HAP-1 (cell line): ENCODE data around the gene PPP4R2.
A peak's percentile ranks its signal among the peaks of the same experiment; 100 is the strongest.

Experiments used
- DNase-seq, 2 experiments: peaks; one replicate each; pipeline ENCODE4 v3.0.0-alpha.2; 2016 to 2020; ENCODE audit warnings: low spot score in 2 of 2
- H3K27me3 ChIP-seq: fragments of 250-450 bp; sonication (Bioruptor Pico); 2 replicates; pipeline ENCODE4 v1.5.1; 2020; ENCODE audit warnings: low read depth, mild to moderate bottlenecking, moderate library complexity
- H3K36me3 ChIP-seq: fragments of 250-450 bp; sonication (Bioruptor Pico); replicated peaks from 2 replicates; pipeline ENCODE4 v1.5.1; 2020; ENCODE audit warnings: mild to moderate bottlenecking
- H3K4me1 ChIP-seq: fragments of 250-450 bp; sonication (Bioruptor Pico); 2 replicates; pipeline ENCODE4 v1.5.1; 2020; ENCODE audit warnings: mild to moderate bottlenecking
- H3K4me3 ChIP-seq: fragments of 250-450 bp; sonication (Bioruptor Pico); 2 replicates; pipeline ENCODE4 v1.5.1; 2020; ENCODE audit warnings: mild to moderate bottlenecking, moderate library complexity
- H3K9me3 ChIP-seq: fragments of 250-450 bp; sonication (Bioruptor Pico); 2 replicates; pipeline ENCODE4 v1.5.1; 2020; ENCODE audit warnings: mild to moderate bottlenecking, moderate library complexity
- in situ Hi-C: fragments of 300-500 bp; cut with MboI; formaldehyde crosslinking; loops from 3 replicates; pipeline ENCODE4 v1.14.3; 2020; ENCODE audit warnings: low sequenced_read_pairs, inconsistent platforms, mixed read lengths

The PPP4R2 gene

DNA sequence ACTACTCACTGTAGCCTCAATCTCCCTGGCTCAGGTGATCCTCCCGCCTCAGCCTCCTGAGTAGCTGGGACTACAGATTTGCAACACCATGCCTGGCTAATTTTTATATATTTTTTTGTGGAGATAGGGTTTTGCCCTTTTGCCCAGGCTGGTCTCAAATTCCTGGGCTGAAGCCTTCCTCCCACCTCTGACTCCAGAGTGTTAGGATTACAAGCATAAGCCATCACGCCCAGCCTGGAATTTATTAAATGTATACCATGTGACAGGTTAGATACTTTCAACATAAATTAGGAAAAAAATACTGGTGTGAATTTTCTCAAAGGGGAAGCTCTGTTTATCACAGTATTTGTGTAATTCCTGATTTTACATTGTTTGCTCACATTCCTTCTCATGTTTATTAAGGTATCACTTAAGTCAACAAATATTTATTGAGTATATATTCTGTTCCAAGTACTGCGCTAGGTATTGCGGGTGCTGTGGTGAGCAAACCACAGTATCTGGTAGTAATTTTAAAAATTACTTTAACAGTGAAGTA lies 24.8 kb downstream of the PPP4R2 start:
- peaks cover 6% of the 10 kb centered on the region for H3K36me3 ChIP-seq
- H3K27me3 ChIP-seq, result no peaks in the 10 kb centered on the region
- peaks cover 5% of the 10 kb centered on the region for H3K4me1 ChIP-seq
- no peak for DNase-seq
- in situ Hi-C loops, result no loop called here
- no peak overlapping the region for H3K4me3 ChIP-seq
- H3K9me3 ChIP-seq, result no peaks in the 10 kb centered on the region

DNA sequence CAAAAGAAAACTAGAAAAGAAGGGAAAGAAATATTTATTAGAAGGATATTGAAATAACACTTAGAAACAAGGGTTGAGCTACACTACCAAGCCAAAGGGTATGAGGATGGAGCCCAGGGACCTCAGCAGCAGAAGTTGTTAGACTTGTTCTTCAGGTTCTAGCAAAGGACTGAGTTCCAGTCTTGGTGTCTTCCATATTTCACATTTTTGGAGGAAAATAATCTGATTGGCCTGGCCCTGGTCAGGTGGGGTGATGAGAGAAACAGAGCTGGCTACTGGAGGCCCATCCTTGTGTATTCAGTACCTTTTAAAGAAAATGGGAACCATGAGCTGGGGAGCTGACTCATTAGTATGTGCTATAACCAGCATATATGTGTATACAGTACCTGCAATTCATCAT lies 28.2 kb downstream of the PPP4R2 start:
- in situ Hi-C loops, result no loop called here
- Histone ChIP-seq H3K36me3 (no peaks in the 10 kb centered on the region; the same call in none of the 2 replicates), H3K4me1 (peaks cover 7% of the 10 kb centered on the region), H3K4me3 (no peak overlapping the region), H3K27me3 (no peaks in the 10 kb centered on the region), H3K9me3 (no peaks in the 10 kb centered on the region)
- DNase-seq, result no peak

DNA sequence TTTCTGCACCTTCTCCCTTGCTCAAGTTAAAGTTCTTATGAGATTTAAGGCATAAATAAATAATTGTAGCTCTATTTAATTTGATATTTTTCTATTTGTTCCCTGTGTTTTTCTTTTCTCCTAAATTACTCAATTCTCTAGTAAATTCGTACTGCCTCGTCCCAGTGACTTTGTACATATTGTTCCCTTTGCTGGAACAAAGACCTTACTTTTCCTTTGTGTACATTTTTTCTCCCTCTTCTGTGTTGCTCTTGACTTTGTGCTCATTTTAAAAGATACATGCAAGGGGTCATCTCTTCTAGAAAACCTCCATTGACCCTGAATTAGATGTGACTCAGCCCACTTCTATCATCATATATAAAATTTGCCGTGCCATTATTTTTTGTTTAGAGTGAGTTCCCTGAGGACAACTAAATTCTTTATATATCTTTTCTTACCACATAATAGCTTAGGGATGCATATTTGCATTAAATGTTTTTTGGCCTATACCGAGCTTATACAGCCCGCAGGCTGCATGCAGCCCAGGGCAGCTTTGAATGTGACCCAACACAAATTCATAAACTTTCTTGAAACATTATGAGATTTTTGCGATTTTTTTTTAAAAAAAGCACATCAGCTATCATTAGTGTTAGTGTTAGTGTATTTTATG lies 29.6 kb downstream of the PPP4R2 start:
- H3K9me3 ChIP-seq, result no peaks in the 10 kb centered on the region
- H3K36me3 ChIP-seq, result no peaks in the 10 kb centered on the region; the same call in none of the 2 replicates
- in situ Hi-C loops, result no loop called here
- no peak overlapping the region for H3K4me3 ChIP-seq
- peaks cover 7% of the 10 kb centered on the region for H3K4me1 ChIP-seq
- DNase-seq, result no peak
- H3K27me3 ChIP-seq, result no peaks in the 10 kb centered on the region

DNA sequence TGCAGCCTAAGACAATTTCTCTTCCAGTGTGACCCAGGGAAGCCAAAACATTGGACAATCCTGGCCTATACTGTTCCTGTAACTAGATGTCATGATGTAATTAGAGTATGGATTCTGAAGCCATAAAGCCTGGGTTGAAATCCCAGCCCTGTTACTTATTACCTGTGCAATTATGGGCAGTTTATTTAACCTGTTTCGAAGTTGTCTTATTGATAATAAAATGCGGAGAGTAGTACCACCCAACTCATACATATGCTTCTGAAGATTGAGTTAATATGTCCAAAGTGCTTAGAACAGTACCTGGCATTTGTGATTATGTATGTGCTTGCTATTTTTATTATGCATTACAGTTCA lies 30.1 kb downstream of the PPP4R2 start:
- Histone ChIP-seq H3K9me3 (no peaks in the 10 kb centered on the region), H3K4me1 (peaks cover 7% of the 10 kb centered on the region), H3K27me3 (no peaks in the 10 kb centered on the region), H3K36me3 (no peaks in the 10 kb centered on the region; the same call in none of the 2 replicates), H3K4me3 (no peak overlapping the region)
- in situ Hi-C loops, result no loop called here
- no peak for DNase-seq

DNA sequence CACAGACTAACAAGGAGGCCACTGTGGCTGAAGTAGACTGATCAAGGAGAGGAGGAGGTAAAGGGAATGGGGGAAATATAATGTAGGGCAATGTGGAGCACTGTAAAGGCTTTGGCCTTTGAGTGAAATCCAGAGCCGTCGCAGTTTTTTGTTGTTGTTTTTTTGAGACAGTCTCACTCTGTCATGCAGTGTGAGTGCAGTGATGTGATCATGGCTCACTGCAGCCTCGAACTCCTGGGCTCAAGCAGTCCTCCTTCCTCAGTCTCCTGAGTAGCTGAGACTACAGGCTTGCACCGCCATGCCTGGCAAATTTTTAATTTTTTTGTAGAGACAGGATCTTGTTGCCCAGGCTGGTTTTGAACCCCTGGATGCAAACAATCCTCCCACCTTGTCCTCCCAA lies 32.2 kb downstream of the PPP4R2 start:
- H3K9me3 ChIP-seq, result no peaks in the 10 kb centered on the region
- H3K4me1 ChIP-seq, result peaks cover 3% of the 10 kb centered on the region
- no peaks in the 10 kb centered on the region; the same call in none of the 2 replicates for H3K36me3 ChIP-seq
- no peaks in the 10 kb centered on the region for H3K27me3 ChIP-seq
- no peak overlapping the region for H3K4me3 ChIP-seq
- in situ Hi-C loops, result no loop called here
- no peak for DNase-seq

DNA sequence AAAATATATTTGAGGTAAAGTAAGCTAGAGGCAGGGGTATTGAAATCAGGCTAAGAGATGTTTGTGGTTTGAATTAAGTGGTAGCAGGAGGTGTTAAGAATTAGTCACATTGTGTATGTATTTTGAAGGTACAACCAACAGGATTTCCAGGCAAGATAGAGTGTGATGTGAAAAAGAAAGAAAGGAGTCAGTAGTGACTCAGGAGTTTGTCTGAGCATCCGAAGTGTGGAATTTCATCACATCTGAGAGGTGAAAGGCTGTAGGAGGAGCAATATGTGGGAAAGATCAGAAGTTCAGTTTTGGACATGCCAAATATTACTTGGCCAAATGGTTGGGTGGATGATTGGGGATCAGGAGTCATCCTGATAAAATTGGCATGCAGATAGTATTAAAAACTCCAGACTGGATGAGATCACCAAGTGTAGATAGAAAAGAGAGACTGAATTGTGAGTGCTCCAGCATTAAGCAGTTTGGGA lies 32.7 kb downstream of the PPP4R2 start:
- Histone ChIP-seq H3K36me3 (no peaks in the 10 kb centered on the region; the same call in none of the 2 replicates), H3K4me1 (peaks cover 3% of the 10 kb centered on the region), H3K9me3 (no peaks in the 10 kb centered on the region), H3K27me3 (no peaks in the 10 kb centered on the region), H3K4me3 (no peak overlapping the region)
- DNase-seq, result no peak
- in situ Hi-C loops, result no loop called here

DNA sequence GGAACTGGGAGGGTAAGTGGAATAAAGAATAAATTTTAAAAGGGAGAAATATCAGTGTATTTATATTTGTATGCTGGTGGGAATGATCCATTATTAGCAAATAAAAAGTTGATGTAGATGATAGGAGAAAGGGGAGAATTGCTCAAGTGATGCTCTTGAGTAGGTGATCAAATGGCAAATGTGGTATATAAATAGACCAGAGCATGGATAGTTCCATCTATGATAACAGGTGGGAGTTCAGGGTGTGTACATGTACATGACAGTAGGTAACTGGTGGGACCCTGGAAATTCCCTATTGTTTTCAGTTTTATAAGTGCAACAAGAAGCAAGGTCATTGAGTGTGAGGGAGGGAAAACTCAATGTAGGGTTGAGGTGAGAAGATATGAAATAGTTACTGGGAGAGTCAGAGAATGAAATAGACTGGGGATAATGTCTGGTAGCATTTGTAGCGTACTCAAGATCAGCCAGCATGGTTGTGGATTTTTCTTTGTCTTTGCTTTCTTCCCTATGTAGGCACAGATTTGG lies 33.5 kb downstream of the PPP4R2 start:
- Histone ChIP-seq H3K4me3 (no peak overlapping the region), H3K4me1 (peaks cover 3% of the 10 kb centered on the region), H3K27me3 (no peaks in the 10 kb centered on the region), H3K9me3 (no peaks in the 10 kb centered on the region), H3K36me3 (no peaks in the 10 kb centered on the region; the same call in 1 of the 2 replicates)
- DNase-seq, result no peak
- in situ Hi-C loops, result no loop called here

DNA sequence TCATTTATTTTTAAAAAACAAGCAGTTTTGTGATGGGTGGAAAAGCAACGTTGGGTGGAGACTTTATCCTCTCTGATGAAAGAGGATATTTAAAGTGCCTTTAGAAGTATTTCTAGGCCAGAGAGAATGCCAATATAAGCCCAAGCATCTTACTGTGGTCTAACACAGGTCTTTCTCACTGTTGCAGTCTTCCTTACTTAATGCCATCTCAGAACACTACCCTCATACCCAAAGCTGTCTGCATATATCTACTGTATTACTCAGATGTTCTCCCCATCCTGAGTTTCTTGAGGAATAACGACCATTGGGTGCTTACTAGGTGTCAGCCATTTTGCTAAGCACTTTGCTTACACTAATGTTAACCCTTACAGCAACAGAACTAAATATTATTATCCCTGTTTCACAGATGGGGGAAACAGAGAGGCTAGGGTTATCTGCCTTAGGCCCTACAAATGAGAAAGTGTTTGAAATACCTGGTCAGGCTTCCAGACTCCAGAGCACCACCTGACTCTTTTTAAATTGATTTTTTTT lies 35.0 kb downstream of the PPP4R2 start:
- DNase-seq, result no peak
- no peaks in the 10 kb centered on the region for H3K27me3 ChIP-seq
- H3K36me3 ChIP-seq, result no peaks in the 10 kb centered on the region
- in situ Hi-C loops, result no loop called here
- no peak overlapping the region for H3K4me3 ChIP-seq
- H3K4me1 ChIP-seq, result peaks cover 14% of the 10 kb centered on the region
- no peaks in the 10 kb centered on the region for H3K9me3 ChIP-seq

DNA sequence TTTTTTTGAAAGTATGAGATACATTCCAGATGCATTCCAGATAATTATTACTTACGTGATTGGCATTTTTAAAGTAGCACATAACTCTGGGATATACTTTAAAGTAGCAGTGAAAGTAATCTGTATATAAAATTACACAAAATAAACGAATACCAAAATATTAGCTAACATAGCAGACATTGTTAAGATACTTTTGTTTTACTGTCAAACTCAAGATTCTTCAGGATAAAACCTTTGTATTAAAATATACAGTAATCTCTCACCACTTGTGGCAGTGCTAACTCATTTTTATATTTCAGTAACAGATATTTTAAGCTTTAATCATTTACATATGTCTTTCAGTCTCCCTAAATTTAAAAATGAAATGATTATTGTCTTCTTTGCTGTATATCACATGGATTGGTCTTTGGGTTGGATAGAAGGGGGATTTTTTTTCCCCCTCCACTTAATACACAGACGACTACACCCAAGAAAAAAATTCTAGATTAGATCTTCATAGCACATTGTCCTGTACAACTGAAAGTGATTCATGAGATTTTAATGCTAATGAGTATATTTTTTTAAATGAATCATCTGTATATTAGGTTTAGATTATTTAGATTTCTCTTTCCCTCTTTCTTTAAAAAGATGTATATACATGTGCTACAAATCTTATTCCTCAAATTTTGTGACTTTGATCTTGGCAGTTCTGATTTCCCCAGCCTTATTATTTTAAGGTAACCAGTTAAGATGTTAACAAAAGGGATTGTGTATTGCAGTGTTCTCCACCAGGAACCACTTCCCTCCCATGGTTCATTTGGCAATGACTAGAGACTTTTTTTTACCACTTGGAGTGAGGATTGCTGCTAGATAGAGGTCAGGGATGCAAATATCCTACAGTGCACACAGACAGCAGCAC lies 40.3 kb downstream of the PPP4R2 start:
- Histone ChIP-seq H3K27me3 (no peaks in the 10 kb centered on the region), H3K4me1 (peaks cover 39% of the 10 kb centered on the region), H3K36me3 (no peaks in the 10 kb centered on the region; the same call in 1 of the 2 replicates), H3K4me3 (no peak overlapping the region), H3K9me3 (no peaks in the 10 kb centered on the region)
- in situ Hi-C loops, result no loop called here
- no peak for DNase-seq

DNA sequence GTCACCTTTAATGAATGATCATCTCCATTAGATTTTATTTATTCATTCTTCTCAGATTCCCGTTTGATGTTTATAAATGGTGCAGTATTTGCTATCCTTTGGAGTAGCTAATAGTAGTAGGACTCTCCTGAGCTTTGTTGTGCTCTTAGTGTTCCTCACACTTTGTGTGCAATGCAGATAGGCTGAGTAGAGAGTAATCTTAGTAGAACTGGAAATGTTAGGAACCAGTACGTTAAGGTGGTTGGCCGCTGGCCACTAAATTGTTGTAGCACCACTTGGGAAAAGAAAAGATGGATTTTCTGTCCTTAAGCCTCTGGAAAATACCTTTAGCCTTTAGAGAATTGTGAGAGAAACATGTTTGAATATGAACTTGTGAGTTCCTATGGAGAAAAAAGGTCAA lies 44.9 kb downstream of the PPP4R2 start:
- peaks cover 58% of the 10 kb centered on the region for H3K4me1 ChIP-seq
- no peaks in the 10 kb centered on the region for H3K9me3 ChIP-seq
- H3K36me3 ChIP-seq, result no peaks in the 10 kb centered on the region; the same call in 1 of the 2 replicates
- in situ Hi-C loops, result loop anchor here (10.0 kb wide), 1 partner anchor 97 kb away; no protein-coding TSS in a partner anchor
- peak; percentile 31 to 57 for DNase-seq
- H3K4me3 ChIP-seq, result no peak overlapping the region
- H3K27me3 ChIP-seq, result no peaks in the 10 kb centered on the region

DNA sequence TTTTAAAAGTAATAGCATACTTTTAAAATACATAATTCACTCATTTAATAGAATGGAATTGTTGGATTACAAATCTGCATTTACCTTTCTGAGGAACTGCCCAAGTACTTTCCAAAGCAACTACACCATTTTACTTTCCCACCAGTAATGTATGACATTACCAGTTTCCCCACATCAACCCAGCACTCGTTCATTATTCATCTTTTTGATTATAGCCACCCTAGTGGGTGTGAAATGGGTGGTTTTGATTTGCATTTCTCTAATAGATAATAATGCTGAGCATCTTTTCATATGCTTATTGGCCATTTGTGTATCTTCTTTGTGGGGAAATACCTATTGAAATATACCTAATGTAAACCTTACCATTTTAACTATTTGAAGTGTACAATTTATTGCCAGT lies 46.8 kb downstream of the PPP4R2 start:
- H3K4me1 ChIP-seq, result peaks cover 39% of the 10 kb centered on the region
- H3K9me3 ChIP-seq, result no peaks in the 10 kb centered on the region
- H3K27me3 ChIP-seq, result no peaks in the 10 kb centered on the region
- no peak overlapping the region for H3K4me3 ChIP-seq
- no peaks in the 10 kb centered on the region; the same call in none of the 2 replicates for H3K36me3 ChIP-seq
- in situ Hi-C loops, result loop anchor here (10.0 kb wide), 1 partner anchor 99 kb away; no protein-coding TSS in a partner anchor
- DNase-seq, result peak in 1 of 2 experiments; percentile 38

DNA sequence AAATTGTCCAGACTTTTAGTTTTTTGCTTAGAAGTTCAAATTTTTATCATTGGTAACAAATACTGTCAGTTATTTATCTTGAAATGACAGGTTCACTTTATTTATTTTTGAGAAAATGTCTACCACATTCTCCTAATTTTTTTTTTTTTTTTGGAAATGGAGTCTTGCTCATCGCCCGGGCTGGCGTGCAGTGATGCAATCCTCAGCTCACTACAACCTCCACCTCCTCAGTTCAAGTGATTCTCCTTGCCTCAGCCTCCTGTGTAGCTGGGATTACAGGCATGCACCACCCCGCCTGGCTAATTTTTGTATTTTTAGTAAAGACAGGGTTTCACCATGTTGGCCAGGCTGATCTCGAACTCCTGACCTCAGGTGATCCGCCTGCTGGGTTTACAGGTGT lies 48.8 kb downstream of the PPP4R2 start:
- no peak for DNase-seq
- H3K4me3 ChIP-seq, result no peak overlapping the region
- H3K4me1 ChIP-seq, result peaks cover 31% of the 10 kb centered on the region
- H3K9me3 ChIP-seq, result no peaks in the 10 kb centered on the region
- H3K36me3 ChIP-seq, result no peaks in the 10 kb centered on the region; the same call in none of the 2 replicates
- in situ Hi-C loops, result loop anchor here (10.0 kb wide), 1 partner anchor 101 kb away; no protein-coding TSS in a partner anchor
- no peaks in the 10 kb centered on the region for H3K27me3 ChIP-seq

DNA sequence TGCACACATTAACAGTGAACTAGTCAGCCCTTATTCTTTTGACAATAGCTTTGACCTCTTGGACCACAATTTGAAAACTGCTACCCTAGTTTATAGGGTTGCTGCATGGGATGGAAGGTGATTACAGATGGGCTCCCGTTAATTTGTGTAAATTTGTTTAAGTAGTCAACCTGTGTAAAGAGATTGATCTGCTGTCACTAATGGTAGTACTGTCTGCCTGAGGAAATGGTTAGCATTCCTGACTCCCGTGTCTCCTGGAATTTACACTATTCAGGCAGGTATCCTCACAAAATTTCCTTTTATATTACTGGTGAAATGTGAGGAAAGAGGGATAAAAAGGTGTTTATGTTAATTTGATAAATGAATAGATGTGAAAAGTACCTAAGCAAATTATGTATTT lies 49.6 kb downstream of the PPP4R2 start:
- peaks cover under 1% of the 10 kb centered on the region for H3K36me3 ChIP-seq
- in situ Hi-C loops, result loop anchor here (10.0 kb wide), 1 partner anchor 101 kb away; no protein-coding TSS in a partner anchor

More for the DNA sequence above, 49.6 kb downstream of the PPP4R2 start:
- Histone ChIP-seq H3K4me3 (no peak overlapping the region), H3K9me3 (no peaks in the 10 kb centered on the region), H3K4me1 (peaks cover 31% of the 10 kb centered on the region), H3K27me3 (no peaks in the 10 kb centered on the region)
- no peak for DNase-seq
